Choroid plexus epithelial cell (primary cell): ENCODE results near the gene NSMCE1.

Experiments
- DNase-seq: peaks from one replicate; pipeline ENCODE4 v3.0.0-alpha.2; 2010; ENCODE audit warnings: low read depth
- H3K4me3 ChIP-seq: 2 replicates; pipeline ENCODE4 v1.5.1; 2011; ENCODE audit warnings: low read depth, mild to moderate bottlenecking, control low read depth, low read length, moderate library complexity
- TF ChIP-seq, protein P1 (sequence below): conservative IDR thresholded peaks from 2 replicates; pipeline ENCODE4 v1.5.1; 2011; ENCODE audit warnings: low read depth, mild to moderate bottlenecking, control low read depth, inconsistent platforms, low read length, moderate library complexity

The NSMCE1 gene

DNA sequence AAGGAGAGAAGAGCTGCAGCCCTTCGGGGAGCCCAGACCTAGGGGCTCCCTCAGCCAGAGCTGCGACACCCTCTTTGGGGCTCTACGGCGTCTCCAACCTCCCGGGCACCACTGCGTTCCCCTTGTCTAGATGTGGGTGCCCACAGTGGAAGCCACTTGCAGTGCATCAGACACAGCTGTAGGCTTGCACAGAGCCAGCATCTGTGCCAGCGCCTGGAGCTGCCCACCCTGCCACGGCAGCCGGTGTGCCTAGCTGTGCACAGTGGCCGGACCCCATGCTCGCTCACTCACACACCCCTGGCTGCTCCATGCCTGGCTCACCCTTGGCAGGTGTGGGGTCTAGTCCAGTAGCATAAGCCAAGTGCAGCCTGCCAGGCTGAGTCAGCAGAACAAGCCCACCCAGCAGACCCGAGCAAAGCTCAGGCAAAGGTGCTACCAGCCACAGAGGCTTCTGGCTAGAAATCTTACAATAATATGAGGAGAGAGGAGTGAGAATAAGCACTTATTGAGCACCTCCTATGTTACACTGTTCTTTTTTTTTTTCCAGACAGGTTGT lies 78.2 kb downstream of the NSMCE1 start:
- DNase-seq = no peak
- no peak overlapping the region for H3K4me3 ChIP-seq
- TF ChIP-seq, protein P1, sequence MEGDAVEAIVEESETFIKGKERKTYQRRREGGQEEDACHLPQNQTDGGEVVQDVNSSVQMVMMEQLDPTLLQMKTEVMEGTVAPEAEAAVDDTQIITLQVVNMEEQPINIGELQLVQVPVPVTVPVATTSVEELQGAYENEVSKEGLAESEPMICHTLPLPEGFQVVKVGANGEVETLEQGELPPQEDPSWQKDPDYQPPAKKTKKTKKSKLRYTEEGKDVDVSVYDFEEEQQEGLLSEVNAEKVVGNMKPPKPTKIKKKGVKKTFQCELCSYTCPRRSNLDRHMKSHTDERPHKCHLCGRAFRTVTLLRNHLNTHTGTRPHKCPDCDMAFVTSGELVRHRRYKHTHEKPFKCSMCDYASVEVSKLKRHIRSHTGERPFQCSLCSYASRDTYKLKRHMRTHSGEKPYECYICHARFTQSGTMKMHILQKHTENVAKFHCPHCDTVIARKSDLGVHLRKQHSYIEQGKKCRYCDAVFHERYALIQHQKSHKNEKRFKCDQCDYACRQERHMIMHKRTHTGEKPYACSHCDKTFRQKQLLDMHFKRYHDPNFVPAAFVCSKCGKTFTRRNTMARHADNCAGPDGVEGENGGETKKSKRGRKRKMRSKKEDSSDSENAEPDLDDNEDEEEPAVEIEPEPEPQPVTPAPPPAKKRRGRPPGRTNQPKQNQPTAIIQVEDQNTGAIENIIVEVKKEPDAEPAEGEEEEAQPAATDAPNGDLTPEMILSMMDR = no peak

DNA sequence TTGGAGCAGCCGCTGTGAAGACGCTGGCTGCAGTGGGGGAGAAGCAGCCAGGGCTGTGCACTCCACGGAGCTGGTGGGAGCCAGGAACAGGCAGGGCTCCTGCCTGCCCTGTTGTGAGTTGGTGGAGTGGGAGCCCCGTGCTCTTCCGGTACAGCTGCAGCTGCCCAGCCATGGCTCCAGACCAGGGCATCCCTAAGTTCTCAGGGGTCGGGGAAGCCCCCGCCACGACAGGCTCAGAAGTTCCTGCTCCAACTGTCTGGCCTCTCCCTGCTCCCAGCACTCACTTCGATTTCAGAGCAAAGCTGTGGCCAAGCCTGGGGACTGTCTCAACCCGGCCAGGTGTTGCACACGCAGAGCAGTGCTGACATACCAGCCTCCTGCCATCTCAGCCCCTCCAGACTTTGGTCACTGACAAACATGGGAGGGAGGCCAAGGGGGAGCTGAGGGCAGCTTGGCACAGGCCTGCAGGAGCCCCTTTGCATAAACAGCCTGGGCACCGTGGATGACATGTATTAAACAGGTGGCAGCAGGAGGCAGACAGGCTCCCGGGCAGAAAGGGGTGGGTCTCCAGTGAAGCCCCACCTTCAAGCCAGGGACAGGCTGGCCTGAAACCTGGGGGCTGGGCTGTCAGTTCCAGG lies 79.1 kb downstream of the NSMCE1 start:
- no peak for DNase-seq
- H3K4me3 ChIP-seq = no peak overlapping the region
- TF ChIP-seq, protein P1 = no peak

DNA sequence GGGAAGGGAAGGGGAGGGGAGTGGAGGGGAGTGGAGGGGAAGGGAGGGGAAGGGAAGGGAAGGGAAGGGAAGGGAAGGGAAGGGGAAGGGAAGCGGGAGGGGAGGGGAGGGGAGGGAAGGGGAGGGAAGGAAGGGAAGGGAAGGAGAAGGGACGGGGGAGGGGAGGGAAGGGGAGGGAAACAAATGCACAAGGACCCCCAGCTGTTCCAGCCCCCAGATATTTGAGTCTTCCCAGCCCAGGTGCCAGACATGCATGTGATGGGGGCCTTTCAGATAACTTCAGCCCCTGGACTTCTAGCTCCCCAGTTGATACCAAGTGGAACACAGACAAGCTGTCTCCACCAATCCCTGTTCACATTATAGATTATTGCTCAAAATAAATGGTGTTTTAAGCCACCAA lies 79.9 kb downstream of the NSMCE1 start:
- no peak overlapping the region for H3K4me3 ChIP-seq
- no peak for DNase-seq
- TF ChIP-seq, protein P1 = no peak

DNA sequence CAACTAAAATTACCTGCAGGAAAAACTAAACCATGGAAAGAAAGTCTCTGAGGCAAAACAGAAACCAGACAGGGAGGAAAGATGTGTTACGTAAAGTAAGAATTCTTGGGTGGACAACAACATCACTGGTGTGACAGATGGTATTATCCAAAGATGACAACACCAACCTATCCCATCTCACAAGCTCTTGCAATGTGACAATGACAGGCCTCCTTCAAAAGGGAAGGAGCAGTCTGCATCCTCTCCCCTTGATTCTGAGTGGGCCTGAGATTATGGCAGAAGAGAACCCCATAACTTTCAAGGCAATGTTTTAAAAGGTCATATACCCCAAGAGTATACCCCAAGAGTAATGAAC lies 82.8 kb downstream of the NSMCE1 start:
- no peak overlapping the region for H3K4me3 ChIP-seq
- no peak for DNase-seq
- TF ChIP-seq, protein P1 = no peak

DNA sequence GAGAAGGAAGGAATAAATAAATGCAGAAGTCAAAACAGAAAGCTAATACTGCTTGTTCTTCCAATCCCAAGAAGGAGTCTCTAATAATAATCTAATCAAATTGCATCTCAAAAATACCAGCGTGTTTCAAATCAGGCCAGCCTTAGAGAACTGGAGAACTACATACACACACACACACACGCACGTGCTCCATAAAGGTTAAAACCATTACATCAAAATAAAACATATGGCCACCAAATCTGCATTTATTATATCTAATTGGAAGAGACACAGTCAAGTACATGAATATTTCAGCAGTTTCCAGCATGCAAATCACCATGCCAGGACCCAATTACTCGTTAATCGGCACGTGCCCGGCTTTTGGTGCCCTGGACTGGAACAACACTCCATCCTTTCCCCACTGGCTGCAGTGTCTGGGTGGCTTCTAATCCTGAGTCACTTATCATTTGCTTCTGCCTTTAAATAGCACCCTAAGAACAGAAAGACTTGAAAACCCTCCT lies 85.6 kb downstream of the NSMCE1 start:
- TF ChIP-seq, protein P1 = no peak
- no peak overlapping the region for H3K4me3 ChIP-seq
- no peak for DNase-seq

DNA sequence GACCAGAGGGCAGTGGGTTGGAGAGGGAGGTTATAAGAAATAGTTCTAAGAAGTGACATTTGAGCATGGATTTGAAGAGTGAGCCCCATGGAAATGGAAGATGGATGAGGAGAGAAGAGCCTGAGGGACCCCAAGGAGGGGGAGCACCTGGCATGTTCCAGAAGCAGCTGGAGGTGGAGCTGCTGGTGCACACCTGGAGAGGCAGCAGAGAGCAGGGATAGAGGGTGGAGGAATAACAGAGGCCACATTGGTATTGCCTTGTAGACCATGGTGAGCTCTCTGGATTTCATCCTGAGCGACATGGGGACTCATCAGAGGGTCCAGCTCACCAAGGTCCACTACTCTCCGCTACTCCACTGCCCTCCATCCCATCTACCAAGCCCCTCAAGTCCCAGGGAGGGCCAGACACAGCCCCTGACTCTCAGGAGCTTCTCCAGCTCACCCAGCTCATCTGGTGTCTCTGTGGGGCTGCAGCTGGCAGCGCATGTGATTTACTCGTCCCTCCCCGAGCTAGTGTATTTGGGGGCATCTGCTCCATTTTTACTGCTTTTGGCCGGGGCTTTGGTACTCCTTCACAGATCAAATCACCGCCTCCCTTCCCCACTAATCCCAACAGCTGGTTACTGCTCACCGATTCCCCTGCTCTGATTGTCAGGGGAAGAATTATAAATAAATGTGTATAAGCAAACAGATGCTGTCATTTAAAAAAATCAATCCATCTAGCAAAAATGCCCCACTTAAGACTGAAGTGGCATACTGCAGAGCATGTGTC lies 87.4 kb downstream of the NSMCE1 start:
- no peak overlapping the region for H3K4me3 ChIP-seq
- no peak for DNase-seq
- TF ChIP-seq, protein P1 = peak; percentile 19
